Gastrocnemius medialis (tissue), 4 donors: ENCODE data around the gene CFHR1.

ENCODE experiments used
- CTCF ChIP-seq, 5 experiments: fragments of 450-650 bp in 3 of 5; fragments of 200-600 bp in 2 of 5; sonication (generic) in 2 of 5; IDR thresholded peaks in 4 of 5; conservative IDR thresholded peaks in 1 of 5; 1 replicate in 4 of 5; 2 replicates in 1 of 5; pipeline ENCODE4 v1.5.1; 2016 to 2019; ENCODE audit warnings: antibody characterized with exemption in 5 of 5, mild to moderate bottlenecking in 3 of 5, moderate library complexity in 3 of 5
- POLR2A ChIP-seq, 2 donors: fragments of 450-650 bp; IDR thresholded peaks; one replicate each; pipeline ENCODE4 v1.6.1; 2017; ENCODE audit warnings: antibody characterized with exemption in 2 of 2, mild to moderate bottlenecking in 2 of 2, moderate library complexity in 2 of 2

DNA sequence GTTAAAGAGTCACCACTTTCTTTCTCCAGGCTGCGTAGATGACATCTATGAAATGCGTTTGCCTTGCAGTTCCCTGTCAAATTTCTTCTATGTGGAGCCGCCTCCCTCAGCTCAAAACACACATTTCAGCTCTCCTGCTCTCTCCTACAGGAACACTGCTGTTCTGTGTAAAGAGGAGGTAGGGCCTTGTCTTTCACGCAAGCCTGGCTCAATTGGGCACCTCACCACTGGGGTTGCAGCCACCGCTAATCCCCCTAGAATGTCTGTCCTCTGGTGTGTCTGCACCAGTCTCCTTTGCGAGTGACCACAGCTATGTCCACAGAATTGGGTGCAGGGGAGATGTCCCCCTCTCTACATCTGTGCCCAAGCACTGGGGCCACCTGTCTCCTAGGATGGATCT lies 36.5 kb downstream of the CFHR1 start:
- TF ChIP-seq CTCF (IDR thresholded peaks at IDR 0.05 in 4 of 5, conservative IDR thresholded peaks at IDR 0.05 in 1 of 5) = no peak
- no peak for TF ChIP-seq POLR2A (IDR thresholded peaks at IDR 0.05)
